Measurements from ENCODE around the gene PRXL2A.

- TF ChIP-seq CTCF (IDR thresholded peaks at IDR 0.05; ENCODE audit: insufficient read depth, low read depth, low read length) (no peak), EZH2 (IDR thresholded peaks at IDR 0.05; ENCODE audit: insufficient read depth, low read length) (no peak)
Measured at GRCh38 chr10:80394358-80394916, 13.9 kb upstream of the PRXL2A start.
